ENCODE data around the gene EPS15. TPM values are rescaled to one million over a fixed set of nuclear protein-coding genes. Genes with fewer than 3 reads are reported as not detected.

Gene EPS15
- total RNA-seq (2021; ENCODE audit: unreplicated experiment) (54.4 TPM), Bru-seq, nascent RNA (percentile 88 among the genes with signal in this experiment), BruChase-seq, experiment 1, labeled RNA remaining after a 2-hour chase (percentile 77 among the genes with signal in this experiment), BruChase-seq, experiment 2, labeled RNA remaining after a 6-hour chase (percentile 82 among the genes with signal in this experiment)
- polyA plus RNA-seq (2012; ENCODE audit: insufficient read length) = 15.4 TPM
- long read RNA-seq, full-length matches to known transcripts = 12 of 34 reads
- long read RNA-seq, partial matches to known transcripts = 18 of 34 reads
- long read RNA-seq, other reads (novel, unspliced or antisense) = 4 of 34 reads

DNA sequence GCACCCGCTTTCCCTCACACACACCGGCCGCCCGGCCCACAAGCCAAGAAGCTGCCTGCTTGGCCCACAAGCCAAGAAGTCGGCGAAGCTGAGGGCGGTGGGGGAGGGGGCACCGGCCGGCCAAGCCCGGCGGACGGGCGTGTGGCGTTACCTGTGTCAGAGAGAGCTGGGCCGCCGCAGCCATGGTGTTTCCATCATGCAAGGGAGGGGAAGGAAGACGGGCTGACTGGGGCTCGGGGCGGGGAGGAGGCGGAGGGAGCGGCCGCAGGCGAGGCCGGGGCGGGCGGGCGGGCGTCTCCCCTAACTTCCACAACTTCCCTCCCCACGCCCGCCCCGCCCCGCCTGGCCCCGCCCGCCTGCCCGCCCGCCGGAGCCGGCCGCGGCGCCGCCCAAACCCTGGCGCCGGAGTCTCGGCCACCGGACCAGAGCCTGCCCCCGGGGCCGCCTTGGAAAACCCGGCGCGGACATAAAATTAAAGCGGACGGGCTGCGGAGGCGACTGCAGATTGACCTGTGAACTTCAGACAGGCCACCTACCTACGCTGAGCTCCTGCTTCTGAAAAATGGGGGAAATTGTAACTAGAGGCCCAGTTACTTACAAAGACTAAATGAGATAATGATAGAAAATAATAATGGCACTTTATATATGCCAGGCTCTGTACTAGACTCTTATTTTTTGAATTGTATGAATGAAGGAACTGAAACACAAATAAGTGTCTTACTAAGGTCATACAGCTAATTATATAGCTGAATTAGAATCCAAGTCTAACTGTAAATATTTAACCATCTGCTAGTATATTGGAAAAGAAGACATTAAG, at the start of gene EPS15:
EPS15 (minus strand) TSS at position 219 of the 817 bp plus-strand sequence; CDS start at position 184, 35 bp downstream.
- TF ChIP-seq POLR2AphosphoS5 (IDR thresholded peaks at IDR 0.05; ENCODE audit: low read depth, low read length) (no peak; the same call in 1 of the 2 replicates), SIN3A (IDR thresholded peaks at IDR 0.05; ENCODE audit: borderline replicate concordance, insufficient read depth, low read depth, low read length) (peak; percentile 48; the same call in 1 of the 2 replicates), CTCF (IDR thresholded peaks at IDR 0.05) (no peak; the same call in 1 of the 2 replicates), TCF7L2 (IDR thresholded peaks at IDR 0.05; ENCODE audit: low read depth, low read length) (no peak)
- TF ChIP-seq, protein P1, sequence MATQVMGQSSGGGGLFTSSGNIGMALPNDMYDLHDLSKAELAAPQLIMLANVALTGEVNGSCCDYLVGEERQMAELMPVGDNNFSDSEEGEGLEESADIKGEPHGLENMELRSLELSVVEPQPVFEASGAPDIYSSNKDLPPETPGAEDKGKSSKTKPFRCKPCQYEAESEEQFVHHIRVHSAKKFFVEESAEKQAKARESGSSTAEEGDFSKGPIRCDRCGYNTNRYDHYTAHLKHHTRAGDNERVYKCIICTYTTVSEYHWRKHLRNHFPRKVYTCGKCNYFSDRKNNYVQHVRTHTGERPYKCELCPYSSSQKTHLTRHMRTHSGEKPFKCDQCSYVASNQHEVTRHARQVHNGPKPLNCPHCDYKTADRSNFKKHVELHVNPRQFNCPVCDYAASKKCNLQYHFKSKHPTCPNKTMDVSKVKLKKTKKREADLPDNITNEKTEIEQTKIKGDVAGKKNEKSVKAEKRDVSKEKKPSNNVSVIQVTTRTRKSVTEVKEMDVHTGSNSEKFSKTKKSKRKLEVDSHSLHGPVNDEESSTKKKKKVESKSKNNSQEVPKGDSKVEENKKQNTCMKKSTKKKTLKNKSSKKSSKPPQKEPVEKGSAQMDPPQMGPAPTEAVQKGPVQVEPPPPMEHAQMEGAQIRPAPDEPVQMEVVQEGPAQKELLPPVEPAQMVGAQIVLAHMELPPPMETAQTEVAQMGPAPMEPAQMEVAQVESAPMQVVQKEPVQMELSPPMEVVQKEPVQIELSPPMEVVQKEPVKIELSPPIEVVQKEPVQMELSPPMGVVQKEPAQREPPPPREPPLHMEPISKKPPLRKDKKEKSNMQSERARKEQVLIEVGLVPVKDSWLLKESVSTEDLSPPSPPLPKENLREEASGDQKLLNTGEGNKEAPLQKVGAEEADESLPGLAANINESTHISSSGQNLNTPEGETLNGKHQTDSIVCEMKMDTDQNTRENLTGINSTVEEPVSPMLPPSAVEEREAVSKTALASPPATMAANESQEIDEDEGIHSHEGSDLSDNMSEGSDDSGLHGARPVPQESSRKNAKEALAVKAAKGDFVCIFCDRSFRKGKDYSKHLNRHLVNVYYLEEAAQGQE (IDR thresholded peaks at IDR 0.05; ENCODE audit: insufficient read depth in 1 of 2, low read depth in 2 of 2, low read length in 1 of 2) = peak in 1 of 2 experiments; percentile 45; a peak in 1 of 4 replicates
- Histone ChIP-seq H3K27ac (ENCODE audit: low read length) (peak within 1 kb of the TSS; percentile 94), H3K4me3 (ENCODE audit: low read depth in 2 of 2, low read length in 2 of 2) (peak within 1 kb of the TSS; percentile 91 to 95), H3K27me3 (ENCODE audit: control insufficient read depth, insufficient read depth, low read length) (no peaks in the 10 kb centered on the region), H3K4me1 (ENCODE audit: control insufficient read depth, insufficient read depth, low read length) (peaks cover 37% of the 10 kb centered on the region), H3K9me3 (ENCODE audit: control insufficient read depth, insufficient read depth, low read depth, low read length) (no peaks in the 10 kb centered on the region), H3K36me3 (ENCODE audit: control insufficient read depth, insufficient read depth, low read length) (no peaks in the 10 kb centered on the region; the same call in 1 of the 2 replicates)
- BruUV-seq (replicated peaks) = no TSS peak
- in situ Hi-C loops (cut with HindIII; ENCODE audit: low pct_unique_long_range_greater_than_20kb, low sequenced_read_pairs) = no loop called here
- no peak for DNase-seq (ENCODE audit: low read depth, low spot score)
- intact Hi-C loops (cut with micrococcal nuclease; ENCODE audit: unreplicated experiment) = no loop called here
- ChIA-PET POLR2A (interaction anchor here (0.6 kb wide), 1 partner anchor 91 kb away, joined by 3 read pairs; no protein-coding TSS in a partner anchor), CTCF (interaction anchor here (0.6 kb wide), 1 partner anchor 16 kb away, joined by 4 read pairs; no protein-coding TSS in a partner anchor)
- ATAC-seq = peak; percentile 94

DNA sequence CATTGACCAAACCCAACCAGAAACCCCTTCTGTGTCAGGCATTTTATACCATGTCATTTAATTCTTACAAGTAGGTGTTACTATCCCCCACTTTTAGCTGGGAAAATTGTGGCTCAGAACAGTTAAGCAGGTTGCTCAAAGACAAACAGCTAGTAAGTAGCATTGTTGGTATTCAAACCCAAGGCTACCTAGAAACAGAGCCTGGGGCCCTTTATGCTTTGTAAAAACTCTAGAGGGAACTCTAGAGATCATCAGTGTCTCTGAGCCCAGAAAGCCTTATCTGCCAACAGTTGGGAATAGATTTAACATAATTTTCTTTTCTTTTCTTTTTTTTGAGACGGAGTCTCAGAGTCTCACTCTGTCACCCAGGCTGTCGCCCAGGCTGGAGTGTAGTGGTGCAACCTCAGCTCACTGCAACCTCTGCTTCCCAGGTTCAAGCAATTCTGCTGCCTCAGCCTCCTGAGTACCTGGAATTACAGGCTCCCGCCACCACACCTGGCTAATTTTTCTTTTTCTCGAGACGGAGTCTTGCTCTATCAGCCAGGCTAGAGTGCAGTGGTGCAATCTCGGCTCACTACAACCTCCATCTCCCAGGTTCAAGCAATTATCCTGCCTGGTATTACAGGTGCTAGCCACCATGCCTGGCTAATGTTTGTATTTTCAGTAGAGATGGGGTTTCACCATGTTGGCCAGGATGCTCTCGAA, 49.3 kb upstream of the EPS15 start:
- POLR2A ChIA-PET = interaction anchor here (0.7 kb wide), 1 partner anchor 42 kb away, joined by 5 read pairs; no protein-coding TSS in a partner anchor
- no peaks in the 10 kb centered on the region for H3K36me3 ChIP-seq (ENCODE audit: control insufficient read depth, insufficient read depth, low read length)

More for the DNA sequence above, 49.3 kb upstream of the EPS15 start:
- DNase-seq (ENCODE audit: low read depth, low spot score) (no peak), ATAC-seq (no peak)
- intact Hi-C loops (cut with micrococcal nuclease; ENCODE audit: unreplicated experiment) = no loop called here
- in situ Hi-C loops (cut with HindIII; ENCODE audit: low pct_unique_long_range_greater_than_20kb, low sequenced_read_pairs) = no loop called here
- H3K9me3 ChIP-seq (ENCODE audit: control insufficient read depth, insufficient read depth, low read depth, low read length) = no peaks in the 10 kb centered on the region
- H3K4me3 ChIP-seq (ENCODE audit: low read depth in 2 of 2, low read length in 2 of 2) = no peak overlapping the region
- BruUV-seq (replicated peaks) = no TSS peak
- no peaks in the 10 kb centered on the region for H3K27me3 ChIP-seq (ENCODE audit: control insufficient read depth, insufficient read depth, low read length)
- CTCF ChIA-PET = interaction anchor here (0.5 kb wide), 1 partner anchor 199 kb away, joined by 9 read pairs; no protein-coding TSS in a partner anchor
- H3K4me1 ChIP-seq (ENCODE audit: control insufficient read depth, insufficient read depth, low read length) = peaks cover 66% of the 10 kb centered on the region
- TF ChIP-seq, protein P1 (IDR thresholded peaks at IDR 0.05; ENCODE audit: insufficient read depth in 1 of 2, low read depth in 2 of 2, low read length in 1 of 2) = no peak
- TF ChIP-seq CTCF (IDR thresholded peaks at IDR 0.05) (no peak; the same call in 1 of the 2 replicates), SIN3A (IDR thresholded peaks at IDR 0.05; ENCODE audit: borderline replicate concordance, insufficient read depth, low read depth, low read length) (no peak), POLR2AphosphoS5 (IDR thresholded peaks at IDR 0.05; ENCODE audit: low read depth, low read length) (no peak), TCF7L2 (IDR thresholded peaks at IDR 0.05; ENCODE audit: low read depth, low read length) (no peak)
- H3K27ac ChIP-seq (ENCODE audit: low read length) = peak overlapping the region; percentile 94

Measured in Panc1 (cell line).